OCI-LY1 (cell line): ENCODE measurements around the gene MICU1.

ENCODE experiments used
- EZH2 ChIP-seq: fragments of 200-600 bp; sonication (generic), shearing (Covaris generic); IDR thresholded peaks from 2 replicates; pipeline ENCODE4 v1.8.0; 2017; ENCODE audit warnings: borderline replicate concordance, mixed run types, mild to moderate bottlenecking, antibody characterized with exemption, low read length, moderate library complexity, mixed read lengths
- TF ChIP-seq, protein P1 (sequence below): fragments of 200-600 bp; sonication (generic), shearing (Covaris generic); IDR thresholded peaks from 2 replicates; pipeline ENCODE4 v1.5.1; 2017; ENCODE audit warnings: mild to moderate bottlenecking, antibody characterized with exemption, low read length, moderate library complexity, mixed read lengths

- TF ChIP-seq, protein P1, sequence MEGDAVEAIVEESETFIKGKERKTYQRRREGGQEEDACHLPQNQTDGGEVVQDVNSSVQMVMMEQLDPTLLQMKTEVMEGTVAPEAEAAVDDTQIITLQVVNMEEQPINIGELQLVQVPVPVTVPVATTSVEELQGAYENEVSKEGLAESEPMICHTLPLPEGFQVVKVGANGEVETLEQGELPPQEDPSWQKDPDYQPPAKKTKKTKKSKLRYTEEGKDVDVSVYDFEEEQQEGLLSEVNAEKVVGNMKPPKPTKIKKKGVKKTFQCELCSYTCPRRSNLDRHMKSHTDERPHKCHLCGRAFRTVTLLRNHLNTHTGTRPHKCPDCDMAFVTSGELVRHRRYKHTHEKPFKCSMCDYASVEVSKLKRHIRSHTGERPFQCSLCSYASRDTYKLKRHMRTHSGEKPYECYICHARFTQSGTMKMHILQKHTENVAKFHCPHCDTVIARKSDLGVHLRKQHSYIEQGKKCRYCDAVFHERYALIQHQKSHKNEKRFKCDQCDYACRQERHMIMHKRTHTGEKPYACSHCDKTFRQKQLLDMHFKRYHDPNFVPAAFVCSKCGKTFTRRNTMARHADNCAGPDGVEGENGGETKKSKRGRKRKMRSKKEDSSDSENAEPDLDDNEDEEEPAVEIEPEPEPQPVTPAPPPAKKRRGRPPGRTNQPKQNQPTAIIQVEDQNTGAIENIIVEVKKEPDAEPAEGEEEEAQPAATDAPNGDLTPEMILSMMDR: no peak
- TF ChIP-seq EZH2: no peak
Observed at GRCh38 chr10:72612203-72612826, 13.6 kb downstream of the MICU1 start.
